Stimulated activated CD4-positive, alpha-beta T cell treated with anti-CD3 and anti-CD28 coated beads, Interleukin-15, amount 100 ng/mL, for 1 hour (primary cell): ENCODE data around the gene SYT9.

Experiments
- DNase-seq, 2 donors: peaks; one replicate each; pipeline ENCODE4 v3.0.0-alpha.2; 2020; ENCODE audit warnings: low read depth in 1 of 2, low spot score in 1 of 2

Gene SYT9

GRCh38 chr11:7251836-7252682 is at the start of gene SYT9:
TSS of gene SYT9 (plus strand) at chr11:7251904. CDS start at chr11:7252187, 283 bp downstream.
- DNase-seq, result peak in 1 of 2 donors; percentile 3

- DNase-seq, result no peak
These were observed 49.3 kb upstream of the SYT9 start for GRCh38 chr11:7202412-7202811.

- no peak for DNase-seq
These were observed 46.9 kb upstream of the SYT9 start for GRCh38 chr11:7204778-7205177.

GRCh38 chr11:7208391-7208790 is 43.3 kb upstream of the SYT9 start:
- no peak for DNase-seq

- no peak for DNase-seq
These were observed 32.2 kb upstream of the SYT9 start for GRCh38 chr11:7219491-7219890.

- DNase-seq, result no peak
These were observed 31.1 kb upstream of the SYT9 start for GRCh38 chr11:7220636-7221035.

- DNase-seq, result no peak
These were observed 29.1 kb upstream of the SYT9 start for GRCh38 chr11:7222619-7223018.

GRCh38 chr11:7239877-7240276 is 11.8 kb upstream of the SYT9 start:
- no peak for DNase-seq

GRCh38 chr11:7245341-7245740 is 6.4 kb upstream of the SYT9 start:
- no peak for DNase-seq

GRCh38 chr11:7246179-7246578 is 5.5 kb upstream of the SYT9 start:
- no peak for DNase-seq

GRCh38 chr11:7250166-7250565 is 1.5 kb upstream of the SYT9 start:
- no peak for DNase-seq

- no peak for DNase-seq
These were observed 243 bp upstream of the SYT9 start for GRCh38 chr11:7251487-7251835.

- DNase-seq, result no peak
These were observed 1.0 kb downstream of the SYT9 start for GRCh38 chr11:7252683-7253213.

- no peak for DNase-seq
These were observed 2.1 kb downstream of the SYT9 start for GRCh38 chr11:7253800-7254199.

GRCh38 chr11:7254731-7255291 is 3.1 kb downstream of the SYT9 start:
- DNase-seq, result no peak

- no peak for DNase-seq
These were observed 5.2 kb downstream of the SYT9 start for GRCh38 chr11:7256943-7257342.

- DNase-seq, result no peak
These were observed 6.0 kb downstream of the SYT9 start for GRCh38 chr11:7257724-7258123.

GRCh38 chr11:7261578-7261977 is 9.9 kb downstream of the SYT9 start:
- no peak for DNase-seq

- no peak for DNase-seq
These were observed 11.0 kb downstream of the SYT9 start for GRCh38 chr11:7262672-7263071.

- no peak for DNase-seq
These were observed 12.1 kb downstream of the SYT9 start for GRCh38 chr11:7263842-7264241.

- DNase-seq, result no peak
These were observed 17.1 kb downstream of the SYT9 start for GRCh38 chr11:7268758-7269157.

GRCh38 chr11:7270233-7270865 is 18.6 kb downstream of the SYT9 start:
- no peak for DNase-seq
